HG03442 (cell line): Measurements from ENCODE around the gene ZNF503.

Experiments
- ATAC-seq: cut with Tn5 transposase; IDR thresholded peaks from one replicate; pipeline ENCODE4 v1.9.1; 2021; ENCODE audit warnings: mild to moderate bottlenecking, moderate library complexity; ENCODE audit not compliant: unreplicated experiment

Gene ZNF503

DNA sequence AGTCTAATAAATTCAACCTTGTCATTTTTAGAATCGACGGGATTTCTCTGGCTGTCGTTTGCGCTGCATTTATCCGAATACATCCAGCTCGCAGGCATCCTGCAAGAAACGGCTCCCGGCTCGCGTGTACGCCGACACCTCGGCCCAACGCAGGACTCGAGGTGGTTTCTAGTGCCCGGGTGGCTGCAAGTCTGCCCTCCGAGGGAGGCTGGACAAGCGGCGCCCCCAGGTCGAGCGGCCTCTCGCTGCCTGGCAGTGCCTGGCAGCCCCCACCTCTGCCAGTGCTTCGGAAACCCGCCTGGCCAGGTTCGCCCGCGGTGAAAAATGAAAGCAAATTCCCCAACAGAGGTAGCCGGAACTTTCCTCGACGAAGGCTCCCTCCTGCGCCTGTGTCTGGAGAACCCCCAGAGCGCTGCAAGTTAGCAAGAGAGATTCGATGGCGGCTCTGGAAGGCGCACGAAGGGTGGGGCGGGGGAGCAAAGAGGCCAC, 5.7 kb upstream of the ZNF503 start:
- ATAC-seq, result no peak

DNA sequence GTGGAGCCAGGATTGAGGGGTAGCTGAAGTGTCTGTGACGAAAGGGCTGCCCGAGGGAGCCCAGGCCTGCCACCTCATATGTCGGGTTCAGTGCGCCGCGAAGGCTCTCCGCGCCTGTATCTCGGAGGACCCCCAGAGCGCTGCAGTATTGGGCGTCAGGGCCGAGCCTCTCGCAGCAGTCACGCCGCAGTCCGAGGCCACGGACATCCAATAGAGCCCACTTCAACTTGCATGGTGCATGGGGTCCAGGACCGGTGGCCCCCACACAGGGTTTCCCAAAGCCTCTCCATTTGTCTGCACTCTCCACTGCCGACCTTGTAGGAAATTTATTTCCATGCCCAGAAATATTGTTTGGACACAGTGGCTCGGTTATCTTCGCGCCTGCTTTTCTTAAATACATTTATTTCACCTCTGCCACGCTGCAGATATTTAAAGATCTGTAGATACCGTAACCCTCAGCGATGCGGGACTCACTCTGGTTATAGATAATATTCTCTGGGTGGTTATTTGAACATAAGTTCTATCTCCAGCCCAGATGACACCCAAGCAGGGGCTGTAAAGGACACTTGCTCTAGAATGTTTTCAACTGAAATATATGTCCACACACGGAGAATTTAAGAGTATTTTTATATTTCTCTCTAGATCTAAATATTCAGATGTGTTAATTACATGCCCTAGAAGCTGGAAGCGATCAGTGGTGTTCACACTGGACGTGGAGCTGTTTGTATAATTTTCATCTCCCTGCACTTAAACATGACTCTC, 5.1 kb upstream of the ZNF503 start:
- ATAC-seq, result no peak

DNA sequence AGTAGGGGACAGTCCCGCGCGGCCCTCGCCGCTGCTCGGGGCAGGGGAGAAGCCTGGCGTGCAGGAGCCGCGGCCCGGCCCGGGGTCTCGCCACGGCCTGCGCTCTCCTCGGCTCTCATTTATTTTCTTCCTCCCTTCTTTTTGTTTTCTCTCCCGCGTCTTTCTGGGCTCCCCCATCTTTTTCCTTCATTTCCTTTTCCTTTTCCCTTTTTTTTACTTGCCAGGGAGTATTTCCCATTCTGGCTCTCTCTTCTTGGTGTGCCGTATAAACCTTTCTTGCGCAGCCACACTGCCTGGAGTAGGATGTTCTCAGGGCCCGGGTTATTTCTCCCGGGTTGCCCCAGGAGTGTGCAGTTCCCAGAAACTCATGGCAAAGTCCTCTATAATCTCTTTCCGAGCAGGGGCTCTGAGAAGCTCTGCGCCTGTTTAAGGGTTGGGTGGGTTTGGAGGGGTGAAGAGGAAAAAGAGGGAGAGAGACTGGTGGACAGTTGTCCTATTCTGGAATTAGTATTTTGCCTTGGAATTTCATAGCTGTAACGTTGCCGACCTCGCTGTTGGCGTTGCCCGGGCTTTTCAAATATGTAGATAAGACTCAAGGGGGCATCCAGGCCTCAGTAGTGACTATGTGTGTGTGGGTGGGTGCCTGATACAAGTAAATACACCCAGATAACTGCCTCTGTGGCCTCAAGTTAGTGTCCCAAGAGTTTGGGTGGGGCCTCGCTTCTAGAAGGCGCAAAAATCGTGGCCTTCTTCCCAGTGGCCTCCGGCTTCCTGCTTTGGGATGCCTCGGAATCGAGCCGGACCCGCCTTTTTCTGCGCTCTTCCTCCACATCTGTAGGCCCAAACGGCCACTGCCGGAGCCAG, 4.3 kb upstream of the ZNF503 start:
- ATAC-seq, result no peak

DNA sequence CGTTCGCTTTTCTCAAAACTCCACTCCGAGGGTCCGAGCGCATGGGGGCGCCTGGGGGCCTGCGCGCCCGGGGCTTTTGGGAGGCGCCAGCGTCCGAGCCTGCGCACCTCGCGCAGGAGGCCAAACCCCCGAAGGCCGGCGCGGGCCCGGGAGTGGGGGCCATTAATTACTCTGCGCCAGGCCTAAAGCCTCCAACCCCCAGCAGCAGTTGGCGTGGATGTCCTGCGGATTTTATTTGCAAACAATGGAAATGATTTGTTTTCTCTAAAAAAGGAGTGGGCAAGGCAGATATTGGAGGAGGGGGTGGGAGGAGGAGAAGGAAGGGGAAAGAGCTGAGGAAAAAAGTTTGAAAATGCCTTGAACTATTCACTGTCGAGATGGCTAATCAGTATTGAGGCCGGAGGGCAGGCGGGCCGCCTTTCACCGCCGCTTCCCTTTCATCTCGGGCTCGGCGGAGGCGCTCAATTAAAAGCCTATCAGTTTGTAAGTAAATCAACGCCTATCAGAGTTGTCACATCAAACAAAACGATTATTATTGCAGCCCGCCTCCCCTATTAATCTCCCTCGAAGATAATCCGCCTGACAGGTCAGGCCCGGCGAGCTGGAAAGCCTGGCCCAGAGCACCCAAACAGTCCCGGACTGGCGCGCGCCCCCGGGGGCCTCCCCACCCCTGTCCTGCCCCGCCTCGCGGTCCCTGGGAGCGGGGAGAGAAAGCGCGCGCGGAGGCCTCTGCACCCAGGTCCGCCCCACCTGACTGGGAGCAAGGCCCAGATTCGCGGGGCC, 3.4 kb upstream of the ZNF503 start:
- ATAC-seq, result no peak

DNA sequence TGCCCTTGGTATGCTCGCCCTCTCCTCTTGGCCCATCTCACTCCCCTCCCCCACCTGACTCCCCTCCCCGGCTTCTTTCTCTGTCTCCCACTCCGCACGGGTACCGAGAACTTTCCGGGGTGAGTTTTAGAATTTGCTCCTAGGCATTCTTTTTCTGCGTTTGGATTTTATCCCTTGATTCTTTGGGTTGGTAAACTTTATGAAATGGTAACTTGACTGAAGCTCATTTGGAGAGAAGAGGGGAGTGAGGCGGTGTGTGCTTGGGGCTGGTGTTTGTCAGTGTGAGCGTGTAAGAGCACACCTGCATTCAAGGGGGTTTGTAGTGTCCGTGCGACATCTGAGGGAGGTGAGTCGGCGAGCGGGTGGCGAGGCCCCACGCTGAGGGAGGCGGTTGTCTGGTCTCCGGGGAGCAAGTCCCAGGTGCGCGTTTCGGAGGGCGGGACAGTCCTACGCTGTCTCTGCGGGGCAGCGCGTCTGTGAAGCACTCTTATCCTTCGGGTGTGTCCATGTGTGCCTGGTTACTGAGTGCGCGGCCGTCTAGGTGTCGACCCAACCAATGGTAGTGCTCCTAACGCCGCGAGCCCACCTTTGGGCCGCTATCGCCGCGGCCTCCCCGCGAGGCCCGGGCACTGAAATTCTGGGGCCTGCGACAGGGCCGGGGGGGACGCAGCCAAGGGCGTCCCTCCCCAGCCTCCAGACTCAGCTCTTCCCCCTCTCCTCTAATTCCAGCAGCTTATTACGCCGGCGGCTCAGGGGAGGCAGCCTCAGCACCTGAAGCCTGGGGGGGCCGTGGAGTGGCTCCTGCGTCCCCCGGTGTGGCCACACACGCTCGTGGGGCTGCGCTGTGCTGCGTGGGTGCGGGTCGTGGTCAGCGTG, 2.6 kb upstream of the ZNF503 start:
- no peak for ATAC-seq

DNA sequence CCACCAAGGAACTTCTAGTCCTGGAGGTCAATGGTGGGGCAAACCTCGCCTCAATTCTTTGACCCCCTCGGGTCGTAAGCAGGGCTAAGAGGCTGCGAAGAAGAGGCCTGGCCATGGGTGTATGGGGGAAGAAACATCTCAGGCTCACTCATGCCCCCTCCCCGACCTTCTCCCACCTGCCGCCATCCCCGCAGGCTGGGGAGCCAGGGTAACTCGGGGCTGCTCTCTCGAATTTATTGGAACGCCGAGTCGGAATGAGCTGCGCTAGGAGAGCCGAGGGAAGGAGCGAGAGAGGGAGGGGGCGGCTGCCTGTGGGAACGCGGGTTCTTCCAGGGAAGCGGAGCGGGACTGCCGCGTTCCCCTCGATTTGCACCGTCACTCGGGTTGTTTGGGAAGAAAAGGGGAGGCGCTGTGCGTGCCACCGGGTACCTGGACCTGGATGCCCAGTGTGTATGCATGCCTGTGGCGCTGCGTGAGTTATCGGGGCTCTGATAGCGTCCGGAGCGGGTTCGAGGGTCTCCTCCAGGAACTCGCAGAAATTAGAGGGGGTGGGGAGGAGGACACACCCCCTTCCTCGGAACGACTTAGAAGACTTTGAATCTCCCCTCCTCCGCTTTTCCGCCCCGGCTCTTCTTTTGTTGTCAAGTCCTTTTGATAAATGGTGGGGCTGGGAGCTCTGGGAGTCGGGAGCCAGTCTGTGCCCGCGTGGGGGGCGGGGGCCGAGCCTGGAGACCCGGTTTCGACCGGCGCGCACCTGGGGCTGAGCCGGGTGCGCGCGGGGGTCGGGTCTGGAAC, 1.8 kb upstream of the ZNF503 start:
- ATAC-seq, result no peak

DNA sequence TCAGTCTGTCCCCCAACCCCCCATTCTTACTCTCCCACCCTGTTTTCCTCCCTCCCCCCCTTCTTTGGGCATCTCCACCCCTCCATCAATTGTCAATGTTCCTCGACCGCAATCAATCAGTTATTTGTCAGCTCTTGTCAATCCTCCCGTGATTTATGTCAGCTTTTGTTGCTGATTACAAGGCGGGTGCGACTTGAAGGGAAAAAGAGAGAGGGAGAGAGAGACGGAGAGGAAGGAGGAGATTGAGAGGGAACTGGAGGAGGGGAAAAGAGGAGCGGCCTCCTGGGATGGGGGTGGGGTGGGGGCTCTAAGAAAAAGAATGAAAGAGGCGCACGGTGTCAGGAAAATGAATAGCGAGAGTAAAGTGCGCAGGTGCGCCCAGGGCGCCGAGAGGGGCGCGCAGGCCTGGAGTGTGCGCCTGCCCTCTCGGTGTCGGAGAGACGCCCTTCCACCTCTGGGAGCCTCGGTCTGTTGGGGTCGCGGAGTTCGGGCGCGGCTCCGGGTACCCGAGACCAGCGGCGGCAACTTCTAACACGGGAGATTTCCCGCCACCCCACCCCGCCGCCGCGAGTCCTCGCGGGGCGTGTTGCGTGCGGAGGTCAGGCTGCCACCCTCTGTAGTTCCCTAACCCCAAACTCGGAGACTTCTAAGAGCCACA, 1.1 kb upstream of the ZNF503 start:
- no peak for ATAC-seq

DNA sequence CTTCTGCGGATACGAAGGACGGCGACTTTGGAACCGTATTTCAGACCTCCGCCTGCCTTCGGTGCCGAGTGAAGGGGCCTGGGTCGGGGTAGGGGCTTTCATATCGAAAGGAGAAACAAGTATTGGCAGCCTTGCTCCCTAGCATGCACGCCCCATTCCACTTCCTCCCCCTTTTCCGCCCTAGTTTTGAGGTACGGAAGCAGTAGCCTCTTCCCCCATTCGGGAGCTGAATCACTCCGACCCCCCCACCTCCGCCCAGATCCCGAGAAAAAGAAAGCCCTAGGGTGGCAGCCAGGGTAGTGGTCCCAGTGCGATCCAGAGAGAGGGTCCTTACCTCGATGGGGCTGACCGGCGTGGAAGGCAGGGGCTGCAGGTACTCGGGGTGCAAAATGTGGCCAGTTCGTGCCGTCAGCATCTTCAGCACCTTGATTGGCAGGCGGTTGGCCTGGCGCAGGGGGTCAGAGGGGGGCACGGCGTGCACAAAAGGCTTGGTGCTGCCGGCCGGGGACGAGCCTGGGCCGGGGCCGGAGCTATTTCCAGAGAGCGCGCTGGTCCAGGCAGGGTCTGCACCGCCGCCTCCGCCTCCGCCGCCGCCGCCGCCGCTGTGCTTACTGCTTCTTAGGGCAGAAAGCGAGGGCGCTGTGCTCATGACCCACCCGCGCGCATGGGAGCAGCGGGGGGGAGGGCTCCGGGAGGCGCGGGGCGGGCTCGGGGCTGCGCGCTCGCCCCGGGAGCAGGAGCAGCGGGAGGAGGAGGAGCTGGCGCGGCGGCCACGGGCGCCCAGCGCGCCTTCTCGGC, 594 bp downstream of the ZNF503 start:
- no peak for ATAC-seq

DNA sequence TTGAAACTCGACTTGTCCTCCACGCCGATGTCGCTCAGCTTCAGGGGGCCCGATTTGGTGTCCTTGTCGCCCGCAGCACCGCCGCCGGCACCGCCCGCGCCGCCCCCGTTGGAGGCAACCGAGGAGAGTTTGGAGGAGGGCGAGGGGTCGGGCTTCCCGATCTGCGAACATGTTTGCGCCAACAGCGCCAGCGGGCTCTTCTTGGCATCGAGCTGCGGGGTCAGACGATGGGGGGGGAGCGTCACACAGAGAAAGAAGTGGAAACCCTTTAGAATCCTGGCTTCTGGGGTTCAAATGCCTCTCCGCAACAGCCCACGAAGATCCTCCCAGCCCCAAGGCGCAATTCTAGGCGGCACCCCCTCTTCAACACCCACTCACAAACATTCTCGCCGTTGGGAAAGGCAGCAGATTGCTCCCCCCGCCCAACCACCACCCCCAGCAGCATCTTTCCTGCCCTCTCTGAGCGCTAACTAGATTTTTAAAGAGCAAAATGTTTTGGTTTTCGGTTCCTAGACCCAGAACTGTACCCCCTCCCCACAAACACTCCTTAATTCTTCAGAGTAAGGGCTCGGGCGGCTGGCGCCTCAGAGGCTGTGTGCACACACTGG, 1.3 kb downstream of the ZNF503 start:
- no peak for ATAC-seq

DNA sequence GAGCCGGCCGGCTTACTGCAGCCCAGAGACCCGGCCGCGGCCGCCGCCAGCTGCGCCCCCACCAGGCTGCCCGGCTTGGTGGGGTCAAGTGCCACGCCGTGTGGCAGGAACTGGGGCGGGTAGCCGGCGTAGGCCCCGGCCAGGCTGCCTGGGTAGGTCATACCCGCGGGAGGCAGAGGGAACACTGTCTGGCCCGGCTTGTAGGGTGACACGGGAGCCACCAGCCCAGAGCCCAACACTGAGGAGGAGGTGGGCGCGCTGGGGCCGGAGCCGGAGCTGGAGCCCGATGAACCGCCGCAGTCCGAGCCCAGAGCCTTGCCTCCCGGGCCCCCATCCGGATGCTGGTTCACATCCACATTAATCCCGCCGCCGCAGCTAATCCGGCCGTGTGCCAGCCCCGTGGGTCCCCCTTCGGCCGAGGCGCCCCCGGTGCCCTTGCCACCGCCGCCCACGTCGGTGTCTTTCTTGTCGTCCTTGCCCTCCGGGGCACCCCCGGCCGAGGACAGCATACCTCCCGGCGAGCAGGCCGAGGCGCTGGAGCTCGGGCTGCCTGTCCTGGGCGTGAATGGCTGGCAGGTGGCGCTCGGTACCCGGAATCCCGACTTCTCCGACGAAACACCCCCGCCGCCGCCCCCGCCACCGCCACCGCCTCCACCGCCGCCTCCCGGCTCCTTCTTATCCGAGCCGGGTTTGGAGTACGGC, 2.0 kb downstream of the ZNF503 start:
- ATAC-seq, result no peak

DNA sequence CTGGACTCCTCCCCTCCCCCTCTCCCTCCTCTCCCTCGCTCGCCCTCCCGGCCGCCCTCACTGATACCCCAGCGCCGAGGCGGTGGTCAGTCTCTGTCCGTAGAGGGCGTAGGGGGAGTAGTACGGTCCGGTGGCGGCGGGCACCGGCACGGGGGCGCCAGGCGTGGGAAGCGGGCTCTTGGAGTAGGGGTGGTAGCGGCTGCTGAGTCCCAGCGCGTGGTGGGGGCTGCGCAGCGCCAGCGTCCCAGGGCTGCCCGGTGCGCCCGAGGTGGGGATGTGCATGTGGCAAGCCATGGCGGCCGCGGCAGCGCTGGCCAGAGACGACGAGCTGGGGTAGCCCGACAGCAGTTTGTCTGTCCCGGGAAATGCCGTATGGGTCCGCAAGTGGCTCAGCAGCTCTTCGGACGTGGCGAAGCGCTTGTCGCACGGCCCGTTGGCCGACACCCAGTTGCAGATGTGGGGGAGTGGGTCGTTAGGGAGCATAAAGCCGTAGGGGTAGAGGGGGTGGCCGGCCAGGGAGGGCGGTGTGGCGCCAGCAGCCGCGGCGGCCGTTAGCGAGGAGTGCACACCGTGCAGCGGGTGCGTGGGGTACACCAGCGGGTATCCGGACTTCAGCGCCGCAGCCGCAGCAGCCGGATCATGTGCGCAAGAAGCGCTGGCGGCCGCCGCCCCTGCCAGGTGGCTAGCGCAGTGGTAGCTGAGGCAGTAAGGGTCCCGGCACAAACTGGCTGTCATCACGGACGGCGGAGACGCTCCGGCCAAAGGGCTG, 2.7 kb downstream of the ZNF503 start:
- no peak for ATAC-seq

DNA sequence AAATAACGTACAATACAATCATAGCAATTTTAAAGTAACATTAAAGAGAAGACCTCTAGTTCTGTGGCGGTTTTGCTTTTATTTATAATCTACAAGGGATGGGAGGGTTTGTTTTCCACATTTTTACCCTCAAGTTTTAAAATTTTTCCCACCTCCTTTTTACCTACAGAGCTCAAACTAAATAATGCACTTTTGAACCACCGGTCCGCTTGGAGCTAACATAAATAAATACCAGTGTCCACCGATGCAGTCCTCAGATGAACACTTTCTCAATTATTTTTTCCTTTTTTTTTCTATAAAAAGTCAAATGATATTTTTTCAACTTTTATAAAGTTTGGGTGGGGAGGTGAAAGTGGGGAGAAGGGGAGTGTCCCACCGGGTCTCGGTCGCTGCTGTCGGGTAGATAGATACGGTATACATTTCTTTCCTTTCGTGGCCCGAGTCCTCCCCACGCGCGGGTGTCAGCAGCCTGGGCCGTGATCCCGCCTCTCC, 3.3 kb downstream of the ZNF503 start:
- no peak for ATAC-seq

DNA sequence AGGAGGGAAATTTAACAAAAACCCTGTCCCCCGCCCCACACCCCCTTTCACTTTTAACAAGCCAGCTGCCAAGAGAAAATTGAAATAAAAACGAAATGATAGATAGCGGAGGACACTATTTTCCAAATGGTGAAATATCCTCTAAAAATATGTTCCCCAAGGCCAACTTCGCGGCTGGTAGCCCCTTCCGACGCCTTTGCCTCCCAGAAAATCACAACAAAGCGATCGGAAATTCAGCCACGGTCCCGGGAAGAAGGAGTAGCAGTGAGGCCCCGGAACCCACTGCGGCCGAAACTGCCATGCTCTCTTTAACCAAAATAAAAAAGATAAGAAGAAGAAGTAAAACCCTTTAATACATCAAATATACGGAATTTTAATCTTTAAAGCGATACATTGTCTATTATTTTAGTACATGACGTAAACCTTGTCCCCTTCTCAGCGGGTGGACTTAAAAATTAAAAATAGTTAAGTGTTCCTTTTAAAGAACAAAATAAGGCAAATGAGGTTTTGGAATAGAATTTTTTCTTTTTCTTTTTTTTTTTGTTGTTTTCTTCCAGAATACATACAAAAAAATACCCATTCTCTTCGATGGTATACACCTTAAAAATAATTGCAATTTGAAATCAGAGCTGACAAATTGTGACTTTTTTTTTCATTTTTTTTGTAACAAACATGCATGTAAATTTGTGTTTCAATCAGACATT, 3.9 kb downstream of the ZNF503 start:
- no peak for ATAC-seq

DNA sequence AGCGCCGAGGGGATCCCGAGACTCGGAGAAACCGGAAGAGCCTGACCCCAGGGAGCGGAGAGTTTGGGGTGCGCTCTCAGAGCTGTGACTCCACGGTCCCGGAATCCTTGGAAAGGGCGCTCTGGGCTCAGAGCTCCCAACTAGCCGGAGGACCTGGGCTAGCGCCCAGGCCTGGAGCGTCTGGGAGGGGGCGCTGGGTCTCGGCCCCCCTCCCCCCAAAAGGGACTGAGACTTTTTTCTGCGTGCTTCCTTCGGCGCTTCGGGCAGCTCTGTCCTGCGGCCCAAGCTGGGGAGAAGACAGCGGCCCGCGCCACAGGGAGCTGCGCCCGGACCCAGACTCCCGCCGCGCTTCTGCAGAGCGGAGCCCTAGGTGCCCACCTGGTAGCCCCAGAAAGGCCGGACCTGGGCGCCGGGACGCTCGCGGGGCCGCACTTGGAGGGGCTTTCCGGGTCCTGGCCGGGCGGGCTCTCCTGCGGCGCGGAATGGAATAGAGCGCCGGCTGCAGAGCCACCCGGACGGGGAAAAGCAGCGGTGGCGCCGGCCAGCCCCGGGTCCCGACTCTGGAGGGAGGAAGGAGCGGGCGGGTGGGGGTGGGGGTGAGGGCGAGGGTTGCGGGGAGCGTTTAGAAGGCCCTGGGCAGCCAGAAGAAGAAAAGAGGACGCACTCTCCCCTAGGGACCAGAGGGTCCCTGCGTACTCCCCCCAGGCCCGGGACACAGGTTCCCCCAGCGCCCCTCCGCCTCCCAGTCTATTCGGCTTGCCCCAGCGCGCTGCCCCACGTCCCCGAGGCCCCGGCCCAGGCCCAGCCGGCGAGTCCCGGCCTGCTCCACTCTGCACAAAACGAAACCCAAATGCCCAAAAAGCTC, 4.7 kb downstream of the ZNF503 start:
- ATAC-seq, result no peak
